A673 (cell line): ENCODE measurements around the gene PHTF2. TPM values are rescaled to one million over a fixed set of nuclear protein-coding genes. Genes with fewer than 3 reads are reported as not detected.

ENCODE experiments used
- BruUV-seq: library from RNA; stranded (reverse); fragments of 400-500 nt; replicated peaks from 2 replicates; lab custom pipeline; 2021; lab: Mats Ljungman, UMichigan
- CTCF ChIA-PET: fragments of 300-600 bp; sonication (Branson Sonifier 250); formaldehyde crosslinking; loops from one replicate; lab custom pipeline; 2022; ENCODE audit warnings: antibody characterized with exemption; lab: Charles Lee
- POLR2A ChIA-PET: fragments of 300-600 bp; sonication (Branson Sonifier 250); formaldehyde crosslinking; loops from one replicate; lab custom pipeline; 2022; ENCODE audit warnings: antibody characterized with exemption; ENCODE audit not compliant: low non-redundant PET; lab: Charles Lee
- DNase-seq: peaks from one replicate; pipeline ENCODE4 v3.0.0-alpha.2; 2015; ENCODE audit warnings: low spot score
- H3K27ac ChIP-seq: fragments of 200-600 bp; sonication (generic); 2 replicates; pipeline ENCODE4 v1.5.1; 2016; ENCODE audit warnings: mixed run types, low read depth, mild to moderate bottlenecking, mixed read lengths, antibody characterized with exemption, low read length; ENCODE audit not compliant: poor library complexity, severe bottlenecking
- H3K27me3 ChIP-seq: fragments of 200-600 bp; sonication (generic); replicated peaks from 2 replicates; pipeline ENCODE4 v1.6.1; 2017; ENCODE audit warnings: mixed run types, low read depth, mild to moderate bottlenecking, mixed read lengths, antibody characterized with exemption, low read length; ENCODE audit not compliant: insufficient read depth, poor library complexity
- H3K36me3 ChIP-seq: fragments of 200-600 bp; sonication (generic); 2 replicates; pipeline ENCODE4 v1.6.1; 2016; ENCODE audit warnings: mixed run types, mild to moderate bottlenecking, mixed read lengths, antibody characterized with exemption, low read length; ENCODE audit not compliant: insufficient read depth, poor library complexity, severe bottlenecking
- H3K4me1 ChIP-seq: fragments of 200-600 bp; sonication (generic); 2 replicates; pipeline ENCODE4 v1.6.1; 2017; ENCODE audit warnings: mixed run types, mild to moderate bottlenecking, mixed read lengths, antibody characterized with exemption, low read length; ENCODE audit not compliant: insufficient read depth, poor library complexity, severe bottlenecking
- H3K4me3 ChIP-seq: fragments of 200-600 bp; sonication (generic); 2 replicates; pipeline ENCODE4 v1.5.1; 2016; ENCODE audit warnings: low read depth, mixed run types, mild to moderate bottlenecking, mixed read lengths, low read length; ENCODE audit not compliant: poor library complexity, severe bottlenecking
- H3K9me3 ChIP-seq: fragments of 200-600 bp; sonication (generic); 2 replicates; pipeline ENCODE4 v1.6.1; 2016; ENCODE audit warnings: mixed run types, low read depth, mild to moderate bottlenecking, mixed read lengths, antibody characterized with exemption, low read length; ENCODE audit not compliant: poor library complexity, severe bottlenecking
- CTCF ChIP-seq: fragments of 300-800, 200-600 bp; sonication (generic); conservative IDR thresholded peaks from 2 replicates; pipeline ENCODE4 v1.5.1; 2017; ENCODE audit warnings: low read depth, mild to moderate bottlenecking, antibody characterized with exemption, low read length, moderate library complexity, mixed read lengths
- EZH2 ChIP-seq: fragments of 200-600 bp; sonication (generic); IDR thresholded peaks from 2 replicates; pipeline ENCODE4 v1.6.1; 2017; ENCODE audit warnings: borderline replicate concordance, low read depth, mild to moderate bottlenecking, mixed read lengths, antibody characterized with exemption, low read length; ENCODE audit not compliant: poor library complexity, severe bottlenecking
- intact Hi-C: fragments of 100-400 bp; cut with micrococcal nuclease; formaldehyde crosslinking; loops from one replicate; pipeline ENCODE4 v1.10.0; 2022; ENCODE audit not compliant: unreplicated experiment
- total RNA-seq: library from RNA; stranded (reverse); gene quantifications from 2 replicates; pipeline ENCODE4 v1.2.3, GENCODE V29; 2021

Gene PHTF2
- total RNA-seq, 1 experiment from 2014 or later: 36.6 TPM

- no peaks in the 10 kb centered on the region for H3K27me3 ChIP-seq
- no peak overlapping the region for H3K27ac ChIP-seq
- H3K9me3 ChIP-seq: peaks cover 31% of the 10 kb centered on the region
- CTCF ChIA-PET: no interaction called here
- H3K4me3 ChIP-seq: no peak overlapping the region
- no peaks in the 10 kb centered on the region for H3K36me3 ChIP-seq
- no peak for DNase-seq
- intact Hi-C loops: no loop called here
- no TSS peak for BruUV-seq
- no peaks in the 10 kb centered on the region for H3K4me1 ChIP-seq
- no peak for TF ChIP-seq EZH2
- TF ChIP-seq CTCF: no peak
- POLR2A ChIA-PET: no interaction called here
These were observed 9.9 kb downstream of the PHTF2 start for GRCh38 chr7:77808517-77808916.

- peaks cover 3% of the 10 kb centered on the region for H3K4me1 ChIP-seq
- no peak overlapping the region for H3K4me3 ChIP-seq
- no peak for DNase-seq
- TF ChIP-seq CTCF: no peak
- TF ChIP-seq EZH2: no peak
- ChIA-PET POLR2A (no interaction called here), CTCF (no interaction called here)
- H3K36me3 ChIP-seq: no peaks in the 10 kb centered on the region
- H3K27me3 ChIP-seq: no peaks in the 10 kb centered on the region
- H3K27ac ChIP-seq: no peak overlapping the region
- BruUV-seq: no TSS peak
- intact Hi-C loops: no loop called here
- peaks cover 19% of the 10 kb centered on the region for H3K9me3 ChIP-seq
These were observed 13.1 kb downstream of the PHTF2 start for GRCh38 chr7:77811516-77812289.

- peaks cover 3% of the 10 kb centered on the region for H3K4me1 ChIP-seq
- no peak overlapping the region for H3K4me3 ChIP-seq
- CTCF ChIA-PET: no interaction called here
- POLR2A ChIA-PET: no interaction called here
- TF ChIP-seq CTCF (no peak), EZH2 (no peak)
- intact Hi-C loops: no loop called here
- H3K27ac ChIP-seq: no peak overlapping the region
- DNase-seq: no peak
- H3K27me3 ChIP-seq: no peaks in the 10 kb centered on the region
- BruUV-seq: no TSS peak
- peaks cover 15% of the 10 kb centered on the region for H3K9me3 ChIP-seq
- H3K36me3 ChIP-seq: no peaks in the 10 kb centered on the region
These were observed 13.7 kb downstream of the PHTF2 start for GRCh38 chr7:77812290-77812685.
